ENCODE measurements around the gene RNF5.
A peak's percentile ranks its signal among the peaks of the same experiment; 100 is the strongest.

DNA sequence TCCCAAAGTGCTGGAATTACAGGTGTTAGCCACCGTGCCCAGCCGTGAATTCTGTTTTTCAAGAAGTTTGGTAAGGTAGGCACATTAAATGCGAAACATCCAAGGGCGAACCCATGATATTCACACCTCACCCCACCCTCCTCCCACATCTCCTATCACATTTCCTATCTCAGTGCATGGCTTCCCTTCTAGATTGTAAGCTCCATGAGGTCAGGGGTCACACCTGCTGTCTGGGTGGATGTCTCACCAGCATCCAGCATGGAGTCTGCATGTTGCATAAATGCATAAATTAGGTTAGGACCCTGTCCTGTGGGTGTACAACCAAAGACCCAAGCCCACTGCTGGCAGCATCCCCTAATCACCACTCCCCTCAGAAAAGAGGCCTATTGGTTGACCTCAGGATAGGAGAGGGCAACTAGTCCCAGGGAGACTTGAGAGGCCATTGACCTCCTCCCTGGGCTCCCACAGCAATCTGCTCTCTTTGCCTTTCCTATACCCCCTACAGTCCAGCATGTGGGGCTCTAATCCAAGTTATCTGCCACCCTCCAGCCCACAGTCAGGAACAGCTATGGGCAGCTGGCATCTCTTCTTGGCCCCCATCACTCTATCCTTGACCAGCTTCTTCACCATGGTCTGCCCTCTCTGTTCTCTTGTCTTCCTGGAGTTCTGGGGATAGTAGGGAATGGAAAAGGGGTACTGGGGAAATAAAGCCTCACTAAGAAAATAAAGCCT is 30.6 kb upstream of the RNF5 start:
- TF ChIP-seq POLR2AphosphoS5 (IDR thresholded peaks at IDR 0.05) (no peak), POLR2A (IDR thresholded peaks at IDR 0.05) (no peak)
- TF ChIP-seq, protein P1, sequence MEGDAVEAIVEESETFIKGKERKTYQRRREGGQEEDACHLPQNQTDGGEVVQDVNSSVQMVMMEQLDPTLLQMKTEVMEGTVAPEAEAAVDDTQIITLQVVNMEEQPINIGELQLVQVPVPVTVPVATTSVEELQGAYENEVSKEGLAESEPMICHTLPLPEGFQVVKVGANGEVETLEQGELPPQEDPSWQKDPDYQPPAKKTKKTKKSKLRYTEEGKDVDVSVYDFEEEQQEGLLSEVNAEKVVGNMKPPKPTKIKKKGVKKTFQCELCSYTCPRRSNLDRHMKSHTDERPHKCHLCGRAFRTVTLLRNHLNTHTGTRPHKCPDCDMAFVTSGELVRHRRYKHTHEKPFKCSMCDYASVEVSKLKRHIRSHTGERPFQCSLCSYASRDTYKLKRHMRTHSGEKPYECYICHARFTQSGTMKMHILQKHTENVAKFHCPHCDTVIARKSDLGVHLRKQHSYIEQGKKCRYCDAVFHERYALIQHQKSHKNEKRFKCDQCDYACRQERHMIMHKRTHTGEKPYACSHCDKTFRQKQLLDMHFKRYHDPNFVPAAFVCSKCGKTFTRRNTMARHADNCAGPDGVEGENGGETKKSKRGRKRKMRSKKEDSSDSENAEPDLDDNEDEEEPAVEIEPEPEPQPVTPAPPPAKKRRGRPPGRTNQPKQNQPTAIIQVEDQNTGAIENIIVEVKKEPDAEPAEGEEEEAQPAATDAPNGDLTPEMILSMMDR (IDR thresholded peaks at IDR 0.05 in 8 of 11, conservative IDR thresholded peaks at IDR 0.05 in 3 of 11): peak in 1 of 11 experiments; percentile 11
